ENCODE measurements around the gene TMEM235.

Gene TMEM235

GRCh38 chr17:78230996-78231935 is at the start of gene TMEM235:
Gene TMEM235 (plus strand): TSS chr17:78231631. CDS start chr17:78232024, 393 bp downstream.
- no peak for DNase-seq (ENCODE audit: low spot score)

GRCh38 chr17:78182504-78182903 is 48.9 kb upstream of the TMEM235 start:
- DNase-seq (ENCODE audit: low spot score): no peak

GRCh38 chr17:78183916-78184315 is 47.5 kb upstream of the TMEM235 start:
- DNase-seq (ENCODE audit: low spot score): no peak

- DNase-seq (ENCODE audit: low spot score): no peak
These were observed 47.1 kb upstream of the TMEM235 start for GRCh38 chr17:78184351-78184750.

GRCh38 chr17:78184868-78185267 is 46.6 kb upstream of the TMEM235 start:
- no peak for DNase-seq (ENCODE audit: low spot score)

GRCh38 chr17:78185981-78186691 is 45.3 kb upstream of the TMEM235 start:
- peak; percentile 58 for DNase-seq (ENCODE audit: low spot score)

GRCh38 chr17:78186692-78187595 is 44.5 kb upstream of the TMEM235 start, which contains the start of the genes AFMID and TK1:
Gene AFMID (plus strand): TSS chr17:78187362. CDS start chr17:78187371, 9 bp downstream.
Gene TK1 (minus strand): TSS chr17:78187052. CDS start chr17:78186994, 58 bp downstream.
- peak; percentile 97 for DNase-seq (ENCODE audit: low spot score)

- DNase-seq (ENCODE audit: low spot score): no peak
These were observed 34.7 kb upstream of the TMEM235 start for GRCh38 chr17:78196716-78197115.

- DNase-seq (ENCODE audit: low spot score): no peak
These were observed 34.1 kb upstream of the TMEM235 start for GRCh38 chr17:78197147-78197832.

GRCh38 chr17:78200451-78200850 is 31.0 kb upstream of the TMEM235 start:
- DNase-seq (ENCODE audit: low spot score): no peak

GRCh38 chr17:78202666-78203065 is 28.8 kb upstream of the TMEM235 start:
- DNase-seq (ENCODE audit: low spot score): no peak

- no peak for DNase-seq (ENCODE audit: low spot score)
These were observed 26.9 kb upstream of the TMEM235 start for GRCh38 chr17:78204387-78205123.

GRCh38 chr17:78205124-78205775 is 26.2 kb upstream of the TMEM235 start:
- DNase-seq (ENCODE audit: low spot score): no peak

- DNase-seq (ENCODE audit: low spot score): peak; percentile 50
These were observed 25.1 kb upstream of the TMEM235 start for GRCh38 chr17:78206298-78206697.

GRCh38 chr17:78208486-78208885 is 22.9 kb upstream of the TMEM235 start:
- no peak for DNase-seq (ENCODE audit: low spot score)

- no peak for DNase-seq (ENCODE audit: low spot score)
These were observed 21.3 kb upstream of the TMEM235 start for GRCh38 chr17:78210111-78210510.

- DNase-seq (ENCODE audit: low spot score): no peak
These were observed 20.4 kb upstream of the TMEM235 start for GRCh38 chr17:78211032-78211431.

- DNase-seq (ENCODE audit: low spot score): peak; percentile 92
These were observed 17.3 kb upstream of the TMEM235 start, which contains the start of gene BIRC5 for GRCh38 chr17:78214016-78214705. Gene BIRC5 (plus strand): TSS chr17:78214253. CDS start chr17:78214317, 64 bp downstream.

- peak; percentile 32 for DNase-seq (ENCODE audit: low spot score)
These were observed 16.7 kb upstream of the TMEM235 start for GRCh38 chr17:78214706-78215061.
